Gastrocnemius medialis (tissue), 4 donors: ENCODE results near the gene SEC14L1.

Source experiments
- POLR2A ChIP-seq, 2 donors: fragments of 450-650 bp; IDR thresholded peaks; one replicate each; pipeline ENCODE4 v1.6.1; 2017; ENCODE audit warnings: antibody characterized with exemption in 2 of 2, mild to moderate bottlenecking in 2 of 2, moderate library complexity in 2 of 2
- TF ChIP-seq, protein P1 (sequence below), 5 experiments: fragments of 450-650 bp in 3 of 5; fragments of 200-600 bp in 2 of 5; sonication (generic) in 2 of 5; IDR thresholded peaks in 4 of 5; conservative IDR thresholded peaks in 1 of 5; 1 replicate in 4 of 5; 2 replicates in 1 of 5; pipeline ENCODE4 v1.5.1; 2016 to 2019; ENCODE audit warnings: antibody characterized with exemption in 5 of 5, mild to moderate bottlenecking in 3 of 5, moderate library complexity in 3 of 5

DNA sequence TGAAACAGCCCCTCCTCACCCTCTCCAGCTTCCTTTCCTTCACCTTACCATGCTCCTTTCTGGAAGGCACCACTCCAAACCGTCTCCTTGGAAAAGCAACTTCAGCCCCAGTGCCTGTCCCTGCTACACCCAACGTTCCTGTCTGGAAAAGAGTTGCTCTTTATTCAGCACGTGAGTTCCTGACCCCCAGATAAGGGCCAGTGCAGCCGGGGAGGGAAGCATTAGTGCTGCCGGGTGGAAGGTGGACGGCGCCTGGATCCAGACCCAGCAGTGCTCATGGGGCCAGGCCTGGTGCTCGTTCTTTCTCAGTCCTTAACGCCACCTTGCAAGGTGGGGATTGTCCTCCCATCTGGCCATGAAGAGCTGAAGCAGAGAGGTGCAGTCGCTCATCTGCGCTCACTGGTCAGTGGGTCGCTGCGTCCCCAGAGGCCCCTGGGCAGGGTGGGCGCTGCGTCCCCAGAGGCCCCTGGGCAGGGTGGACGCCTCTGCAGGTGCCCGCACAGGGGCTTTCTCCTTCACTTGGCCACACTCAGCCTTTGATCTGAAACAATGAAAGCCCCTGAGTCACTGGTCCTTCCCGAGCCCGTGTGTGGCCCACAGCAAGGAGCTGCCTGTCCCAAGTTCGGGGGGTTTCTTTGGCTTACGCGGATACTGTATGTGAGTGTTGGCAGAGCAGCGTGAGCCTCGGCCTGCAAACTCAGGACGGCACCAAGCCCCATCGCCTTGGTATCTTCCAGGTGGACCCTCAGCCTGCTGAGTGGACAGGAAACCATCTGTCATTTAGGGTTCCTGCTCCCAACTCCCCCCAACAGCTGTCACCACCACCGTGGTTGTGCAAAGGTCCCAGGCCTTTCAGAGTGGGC, 117.1 kb downstream of the SEC14L1 start:
- TF ChIP-seq POLR2A (IDR thresholded peaks at IDR 0.05): no peak
- TF ChIP-seq, protein P1, sequence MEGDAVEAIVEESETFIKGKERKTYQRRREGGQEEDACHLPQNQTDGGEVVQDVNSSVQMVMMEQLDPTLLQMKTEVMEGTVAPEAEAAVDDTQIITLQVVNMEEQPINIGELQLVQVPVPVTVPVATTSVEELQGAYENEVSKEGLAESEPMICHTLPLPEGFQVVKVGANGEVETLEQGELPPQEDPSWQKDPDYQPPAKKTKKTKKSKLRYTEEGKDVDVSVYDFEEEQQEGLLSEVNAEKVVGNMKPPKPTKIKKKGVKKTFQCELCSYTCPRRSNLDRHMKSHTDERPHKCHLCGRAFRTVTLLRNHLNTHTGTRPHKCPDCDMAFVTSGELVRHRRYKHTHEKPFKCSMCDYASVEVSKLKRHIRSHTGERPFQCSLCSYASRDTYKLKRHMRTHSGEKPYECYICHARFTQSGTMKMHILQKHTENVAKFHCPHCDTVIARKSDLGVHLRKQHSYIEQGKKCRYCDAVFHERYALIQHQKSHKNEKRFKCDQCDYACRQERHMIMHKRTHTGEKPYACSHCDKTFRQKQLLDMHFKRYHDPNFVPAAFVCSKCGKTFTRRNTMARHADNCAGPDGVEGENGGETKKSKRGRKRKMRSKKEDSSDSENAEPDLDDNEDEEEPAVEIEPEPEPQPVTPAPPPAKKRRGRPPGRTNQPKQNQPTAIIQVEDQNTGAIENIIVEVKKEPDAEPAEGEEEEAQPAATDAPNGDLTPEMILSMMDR (IDR thresholded peaks at IDR 0.05 in 4 of 5, conservative IDR thresholded peaks at IDR 0.05 in 1 of 5): no peak
